Hematopoietic multipotent progenitor cell (in vitro differentiated cells): ENCODE measurements around the gene EVPLL. TPM values are rescaled to one million over a fixed set of nuclear protein-coding genes. Genes with fewer than 3 reads are reported as not detected.
"Not testable (repeated sequence)": the region's sequence is repeated elsewhere in the genome, so short reads cannot be mapped to it uniquely, and the experiment has no call there.

ENCODE experiments used
- DNase-seq, 3 donors: peaks; one replicate each; pipeline ENCODE4 v3.0.0-alpha.2; 2011 to 2015; ENCODE audit warnings: low read depth in 2 of 3, low spot score in 2 of 3
- total RNA-seq: library from RNA; depleted of rRNA; stranded (reverse); fragments of >200 nt; gene quantifications from one replicate; pipeline ENCODE4 v1.2.3, GENCODE V29; 2012

EVPLL gene
- total RNA-seq, result not detected

DNA sequence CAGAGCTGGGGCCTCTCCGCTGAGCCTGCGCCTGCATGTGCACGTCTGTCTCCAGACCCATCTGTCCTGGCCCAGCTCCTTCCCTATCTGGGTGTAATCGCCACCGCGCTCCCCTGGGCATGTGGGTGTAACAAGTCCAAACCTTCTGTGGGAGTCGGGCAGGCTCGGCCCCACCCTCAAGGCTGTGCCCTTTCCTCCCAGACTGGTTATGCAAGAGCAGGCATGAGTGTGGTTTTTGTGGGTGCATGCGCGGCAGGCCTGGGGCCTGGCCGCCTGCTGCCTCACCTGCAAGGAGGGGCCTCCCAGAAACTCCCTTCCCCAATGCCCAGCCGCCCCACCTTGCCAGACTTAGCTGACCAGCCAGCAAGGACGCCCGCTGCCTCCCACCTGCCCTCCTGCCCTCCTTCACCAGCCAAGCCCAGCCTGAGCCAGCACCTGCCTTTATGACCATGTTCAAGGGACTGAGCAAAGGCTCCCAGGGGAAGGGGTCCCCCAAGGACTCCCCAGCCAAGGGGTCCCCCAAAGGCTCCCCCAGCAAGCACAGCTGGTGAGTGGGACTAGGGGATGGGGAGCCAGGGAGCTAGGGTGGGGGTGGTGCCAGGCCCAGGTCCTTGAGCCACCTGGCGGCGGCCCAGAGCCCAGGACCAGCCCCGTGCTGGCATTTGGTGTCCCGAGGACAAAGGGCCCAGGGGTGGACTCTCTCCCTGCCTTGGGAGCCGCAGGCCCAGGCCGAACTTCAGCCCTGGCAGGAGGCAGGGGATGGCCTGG is at the start of gene EVPLL:
EVPLL (plus strand) TSS at position 342 of the 768 bp plus-strand sequence. CDS start 3,160 bp downstream, outside the sequence.
- DNase-seq, result peak in 2 of 3 donors; percentile 52 to 67

DNA sequence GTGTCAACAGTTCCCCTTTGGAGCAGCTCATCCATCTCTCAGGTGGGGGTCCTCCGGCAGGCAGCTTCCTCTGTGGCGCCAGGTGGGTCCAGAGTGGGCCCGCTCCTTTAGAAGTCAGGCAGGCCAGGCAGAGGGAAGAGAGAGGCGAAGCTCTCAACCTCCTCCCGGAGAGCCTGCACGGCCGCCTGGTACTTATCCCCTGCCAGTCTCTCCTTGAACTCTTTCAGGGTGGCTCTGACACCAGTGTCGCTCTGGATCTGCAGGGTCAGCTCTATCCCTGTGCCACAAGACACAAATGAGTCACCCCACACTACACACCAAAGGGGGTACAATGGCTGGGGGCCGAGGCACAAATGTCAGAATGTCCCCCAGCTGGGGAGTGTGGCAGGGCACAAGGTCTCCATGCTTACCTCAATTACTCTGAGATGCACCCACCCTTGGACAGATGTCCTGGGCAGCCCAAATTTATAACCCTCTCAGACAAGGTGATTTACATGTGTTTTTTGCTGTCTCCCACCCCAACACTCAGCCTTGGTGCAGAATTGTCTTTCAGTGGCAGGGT is 48.9 kb upstream of the EVPLL start:
- DNase-seq, result no peak

DNA sequence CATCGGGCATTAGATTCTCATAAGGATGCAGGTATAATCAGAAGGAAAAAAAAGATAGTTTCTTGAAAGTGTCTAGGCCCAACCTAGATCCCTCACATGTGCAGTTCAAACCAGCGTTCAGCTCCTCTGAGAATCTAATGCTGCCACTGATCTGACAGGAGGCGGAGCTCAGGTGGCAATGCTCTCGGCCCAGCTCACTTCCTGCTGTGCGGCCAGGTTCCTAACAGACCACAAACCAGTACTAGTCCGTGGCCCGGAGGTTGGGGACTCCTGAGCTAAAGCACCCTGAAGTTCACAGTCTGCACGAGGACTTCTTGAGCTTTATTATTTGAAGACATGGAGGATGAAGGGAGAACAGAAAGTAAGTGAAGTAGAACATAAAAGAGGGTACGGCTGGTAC is 45.7 kb upstream of the EVPLL start:
- no peak for DNase-seq

DNA sequence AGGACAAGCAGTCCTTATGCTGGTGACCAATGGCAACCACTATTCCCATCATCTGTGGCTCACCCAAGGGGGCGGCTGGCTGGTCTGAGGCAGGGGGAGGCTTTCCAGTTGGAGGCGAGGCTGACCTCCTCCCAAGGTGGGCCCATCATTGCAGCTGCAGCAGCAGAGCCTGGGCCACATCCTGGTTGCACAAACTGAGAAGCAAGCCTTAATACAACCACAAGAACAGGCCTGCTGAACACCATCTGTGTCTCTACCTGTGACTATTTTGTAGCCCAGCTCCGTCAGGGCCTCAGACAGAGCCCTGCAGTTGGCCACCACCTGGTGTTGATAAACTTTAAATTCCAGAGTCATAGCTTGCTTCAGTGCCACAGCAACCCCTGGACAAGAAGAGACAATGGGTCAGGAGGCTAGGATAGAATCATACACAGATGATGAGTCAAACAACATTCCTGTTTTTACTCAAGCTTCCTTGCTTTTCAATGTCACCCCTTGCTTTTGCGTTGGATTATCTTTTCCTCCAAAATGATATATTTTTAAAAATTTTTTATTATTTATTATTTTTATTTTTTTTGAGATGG is 44.6 kb upstream of the EVPLL start:
- no peak for DNase-seq

DNA sequence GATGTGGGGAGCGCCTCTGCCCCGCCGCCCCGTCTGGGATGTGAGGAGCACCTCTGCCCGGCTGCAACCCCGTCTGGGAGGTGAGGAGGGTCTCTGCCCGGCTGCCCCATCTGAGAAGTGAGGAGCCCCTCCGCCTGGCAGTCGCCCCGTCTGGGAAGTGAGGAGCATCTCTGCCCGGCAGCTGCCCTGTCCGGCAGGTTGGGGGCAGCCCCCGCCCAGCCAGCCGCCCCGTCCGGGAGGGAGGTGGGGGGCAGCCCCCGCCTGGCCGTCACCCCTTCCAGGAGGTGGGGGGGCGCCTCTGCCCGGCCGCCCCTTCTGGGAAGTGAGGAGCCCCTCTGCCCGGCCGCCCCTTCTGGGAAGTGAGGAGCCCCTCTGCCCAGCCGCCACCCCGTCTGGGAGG is 39.4 kb upstream of the EVPLL start:
- not testable (repeated sequence) for DNase-seq

DNA sequence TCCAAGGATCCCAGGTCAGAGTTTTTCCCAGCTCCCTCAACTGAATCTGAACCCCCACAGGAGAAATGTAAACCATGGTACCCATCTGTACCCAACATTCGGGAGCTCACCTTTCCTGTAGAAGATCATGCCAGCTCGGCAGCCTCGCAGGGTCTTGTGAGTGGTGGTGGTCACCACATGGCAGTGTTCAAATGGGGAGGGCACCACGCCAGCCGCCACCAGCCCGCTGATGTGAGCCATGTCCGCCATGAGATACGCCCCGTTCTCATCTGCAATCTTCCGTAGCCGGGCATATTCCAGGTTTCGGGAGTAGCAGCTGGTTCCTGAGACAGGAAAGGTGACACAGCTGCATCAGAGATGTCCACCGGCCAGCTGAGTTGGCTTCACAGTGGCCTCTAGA is 37.6 kb upstream of the EVPLL start:
- no peak for DNase-seq

DNA sequence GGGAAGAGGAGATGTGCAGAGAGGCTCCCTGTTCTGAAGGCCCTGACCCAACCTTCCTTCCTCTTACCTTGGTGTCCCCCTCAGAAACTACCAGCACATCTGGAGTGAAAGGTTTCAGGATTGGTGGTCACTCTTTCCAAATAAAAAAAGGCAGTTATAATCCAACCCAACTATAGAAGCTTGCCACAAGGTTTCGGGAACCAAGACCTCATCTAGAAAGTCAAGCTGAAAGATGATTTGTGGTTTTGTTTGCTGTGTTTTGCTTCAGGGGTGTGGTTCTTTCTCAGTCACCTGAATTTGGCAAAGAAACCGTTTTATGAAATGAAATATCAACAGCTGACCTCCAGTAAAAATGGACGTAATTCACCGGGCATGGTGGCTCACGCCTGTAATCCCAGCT is 33.6 kb upstream of the EVPLL start:
- DNase-seq, result no peak

DNA sequence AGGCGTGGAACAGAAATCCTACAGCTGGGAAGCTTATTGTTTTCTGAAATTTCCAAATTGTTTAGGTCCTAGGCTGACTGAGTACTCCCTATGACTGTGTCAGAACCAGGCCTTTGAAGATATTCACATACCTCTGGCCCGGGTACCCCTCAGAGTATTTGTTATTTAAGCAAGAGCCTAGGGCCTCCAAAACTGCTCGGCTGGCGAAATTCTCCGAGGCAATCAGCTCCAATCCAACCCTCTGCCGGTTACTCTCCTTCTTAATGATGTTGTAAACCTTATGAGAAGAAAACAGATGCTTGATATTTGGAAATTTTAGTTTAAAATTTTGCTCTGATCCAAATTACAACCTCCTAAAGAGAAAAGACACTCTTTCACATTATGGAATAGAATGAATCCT is 24.0 kb upstream of the EVPLL start:
- DNase-seq, result no peak

DNA sequence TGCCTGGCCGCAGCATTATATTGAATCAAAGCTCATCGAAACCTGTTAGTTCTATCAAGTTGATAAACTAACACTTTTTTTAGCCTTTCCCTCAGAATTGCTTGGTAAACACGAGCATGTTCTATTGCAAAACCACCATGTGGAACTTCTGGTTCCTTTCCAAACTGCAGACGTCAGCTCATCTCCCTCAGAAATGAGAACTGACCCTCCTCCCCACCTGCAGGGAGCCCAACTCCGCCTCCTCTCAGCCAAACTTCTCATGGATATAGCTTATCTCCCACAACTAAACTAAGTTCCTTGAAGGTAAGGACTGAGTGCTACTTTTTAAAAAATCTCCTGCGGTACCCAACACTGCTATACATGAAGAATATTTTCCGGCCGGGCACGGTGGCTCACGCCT is 21.0 kb upstream of the EVPLL start:
- DNase-seq, result no peak

DNA sequence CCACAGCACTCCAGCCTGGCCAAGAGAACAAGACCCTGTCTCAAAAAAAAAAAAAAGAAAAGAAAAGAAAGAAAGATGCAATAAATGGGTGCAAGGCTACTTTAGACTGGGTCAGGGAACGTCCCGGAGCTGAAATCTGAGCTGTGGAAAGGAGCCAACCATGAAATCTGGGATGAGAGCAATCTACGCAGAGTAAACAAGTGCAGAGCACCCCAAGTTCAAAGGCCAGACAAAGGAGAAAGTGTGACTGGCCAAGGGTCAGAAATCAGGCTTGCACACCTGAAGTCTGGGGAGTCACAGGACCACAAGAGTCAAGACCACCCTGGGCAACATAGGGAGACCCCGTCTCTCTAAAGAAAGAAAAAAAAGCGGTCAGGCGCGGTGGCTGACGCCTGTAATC is 17.1 kb upstream of the EVPLL start:
- DNase-seq, result no peak

DNA sequence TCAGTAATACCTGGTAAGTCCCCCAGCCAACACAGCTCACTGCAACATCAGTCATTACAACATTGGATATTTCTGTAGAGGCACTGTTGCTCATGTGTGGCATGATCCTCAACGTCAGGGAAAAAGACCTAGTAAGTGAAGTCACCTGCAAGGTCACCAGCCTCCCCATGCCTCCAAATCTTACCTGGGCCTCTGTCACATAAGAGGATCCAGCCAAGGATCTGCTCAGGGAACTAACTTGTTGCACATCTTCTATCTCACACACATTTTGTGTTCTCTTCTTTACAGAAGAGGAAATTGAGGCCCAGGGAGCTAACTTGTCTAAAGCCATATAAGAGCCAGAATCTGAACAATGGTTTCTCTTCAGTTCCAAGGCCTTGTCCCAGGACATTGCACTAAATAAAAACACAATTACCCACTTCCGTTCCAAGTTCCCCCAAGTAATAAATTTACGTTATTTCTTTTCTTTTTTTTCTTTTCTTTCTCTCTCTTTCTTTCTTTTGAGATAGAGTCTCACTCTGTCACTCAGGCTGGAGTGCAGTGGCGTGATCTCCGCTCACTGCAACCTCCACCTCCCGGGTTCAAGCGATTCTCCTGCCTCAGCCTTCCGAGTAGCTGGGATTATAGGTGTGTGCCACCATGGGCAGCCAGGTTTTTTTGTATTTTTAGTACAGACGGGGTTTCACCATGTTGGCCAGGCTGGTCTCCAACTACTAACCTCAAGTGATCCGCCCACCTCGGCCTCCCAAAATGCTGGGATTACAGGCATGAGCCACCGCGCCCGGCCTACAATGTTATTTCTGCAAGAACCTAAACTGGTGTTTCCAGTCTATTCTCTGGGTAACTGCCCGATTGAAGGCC is 15.5 kb upstream of the EVPLL start:
- no peak for DNase-seq

DNA sequence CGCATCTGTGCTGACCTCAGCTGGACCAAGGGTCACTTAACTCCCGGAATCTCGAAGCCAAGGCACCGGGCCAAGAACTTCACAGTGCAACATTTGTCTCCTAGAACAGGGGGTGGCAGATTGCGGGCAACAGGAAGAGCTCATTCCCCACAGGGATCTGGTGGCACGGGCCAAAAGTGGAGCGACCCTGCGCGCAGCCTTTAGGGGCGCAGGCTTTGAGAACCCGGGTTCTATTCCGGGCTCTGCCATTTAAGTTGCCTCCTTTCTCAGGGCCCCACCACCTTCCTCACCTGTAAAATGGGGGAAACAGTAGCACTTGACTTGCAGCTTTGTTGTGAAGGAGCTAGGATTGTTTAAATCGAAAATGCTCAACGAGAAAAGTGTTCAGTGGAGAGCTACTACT is 14.9 kb upstream of the EVPLL start:
- peak in 2 of 3 donors; percentile 7 to 28 for DNase-seq

DNA sequence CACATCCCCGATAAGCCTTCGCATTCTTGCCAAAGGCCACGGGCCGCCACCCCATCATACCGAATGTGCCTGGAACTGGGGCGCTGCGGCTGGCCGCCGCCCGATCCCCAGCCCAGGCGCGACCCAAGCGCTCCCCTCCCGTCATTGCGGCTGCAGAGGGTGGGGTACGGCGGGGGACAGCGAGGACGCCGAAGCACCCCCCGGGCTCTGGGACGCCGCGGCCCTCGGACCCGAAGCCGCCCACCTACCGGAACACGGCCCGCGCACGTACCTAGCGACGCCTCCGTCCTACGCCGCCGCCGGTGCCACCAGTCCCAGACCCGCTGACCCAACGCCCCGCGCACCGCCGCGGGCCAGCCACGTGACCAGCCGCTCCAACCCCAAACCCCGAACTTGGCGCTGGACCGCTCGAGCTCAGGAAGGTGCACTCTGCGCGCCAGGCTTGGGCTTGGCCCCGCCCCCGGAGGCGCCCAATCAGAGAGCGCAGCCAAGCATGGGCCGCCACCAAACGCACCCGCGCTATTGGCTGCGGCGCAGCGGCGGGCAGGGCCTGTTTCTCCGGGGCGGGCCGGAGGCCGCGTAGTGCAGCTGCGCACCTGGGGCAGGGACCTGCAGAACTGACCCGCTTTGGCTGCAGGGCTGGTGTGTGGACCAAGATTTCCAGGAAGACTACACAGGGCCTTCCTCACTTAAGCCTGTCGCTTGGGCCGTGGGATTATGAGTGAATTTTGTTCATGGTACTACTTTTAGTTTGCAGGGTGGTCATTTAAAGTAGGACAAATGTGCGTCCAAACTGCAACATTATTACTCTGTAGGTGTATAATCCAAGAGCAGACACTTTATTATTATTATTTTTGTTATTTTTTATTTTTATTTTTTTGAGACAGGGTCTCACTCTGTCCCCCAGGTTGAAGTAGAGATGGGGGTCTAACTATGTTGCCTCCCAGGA is 14.2 kb upstream of the EVPLL start, which contains the start of gene SHMT1:
SHMT1 (minus strand) TSS at position 450 of the 949 bp plus-strand sequence. CDS start 7,569 bp downstream, outside the sequence.
- DNase-seq, result peak; percentile 73 to 86 (median 86)

DNA sequence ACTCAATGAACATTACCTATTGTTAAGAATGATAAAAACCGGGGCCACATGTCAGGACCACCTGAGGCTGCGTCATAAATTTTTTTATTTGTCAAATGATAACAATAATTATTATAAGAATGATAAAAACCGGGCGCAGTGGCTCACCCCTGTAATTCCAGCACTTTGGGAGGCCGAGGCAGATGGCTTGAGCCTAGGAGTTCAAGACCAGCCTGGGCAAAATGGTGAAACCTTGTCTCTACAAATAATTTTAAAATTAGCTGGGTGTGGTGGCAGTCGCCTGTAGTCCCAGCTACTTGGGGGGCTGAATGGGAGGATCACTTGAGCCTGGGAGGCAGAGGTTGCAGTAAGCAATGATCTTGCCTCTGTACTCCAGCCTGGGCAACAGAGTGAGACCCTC is 13.4 kb upstream of the EVPLL start:
- no peak for DNase-seq

DNA sequence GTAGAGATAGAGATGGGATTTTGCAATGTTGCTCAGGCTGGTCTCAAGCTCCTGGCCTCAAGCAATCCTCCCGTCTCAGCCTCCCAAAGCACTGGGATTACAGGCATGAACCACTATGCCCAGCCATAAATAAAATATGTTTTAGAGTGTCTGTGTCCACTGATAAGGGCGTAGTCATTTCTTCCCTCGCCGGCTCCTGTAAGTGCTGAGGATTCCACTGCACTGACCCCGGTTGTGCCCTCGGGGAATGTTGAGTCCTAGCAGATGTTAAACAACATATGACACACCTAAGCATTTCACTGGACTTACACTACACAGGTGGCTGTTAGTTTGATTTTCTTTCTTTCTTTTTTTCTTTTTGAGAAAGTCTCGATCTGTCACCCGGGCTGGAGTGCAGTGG is 8.6 kb upstream of the EVPLL start:
- no peak for DNase-seq

DNA sequence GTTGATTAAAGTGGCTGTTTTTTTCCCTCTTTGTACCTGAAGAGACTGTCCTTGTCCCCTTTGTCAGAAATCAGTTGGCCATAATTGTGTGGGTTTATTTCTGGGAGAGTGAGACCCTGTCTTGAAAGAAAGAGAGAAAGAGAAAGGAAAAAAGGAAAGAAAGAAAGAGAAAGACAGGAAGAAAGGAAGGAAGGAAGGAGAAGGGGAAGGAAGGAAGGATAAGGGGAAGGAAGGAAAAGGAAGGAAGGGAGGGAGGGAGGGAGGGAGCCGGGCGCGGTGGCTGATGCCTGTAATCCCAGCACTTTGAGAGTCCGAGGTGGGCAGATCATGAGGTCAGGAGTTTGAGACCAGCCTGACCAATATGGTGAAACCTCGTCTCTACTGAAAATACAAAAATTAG is 6.8 kb upstream of the EVPLL start:
- no peak for DNase-seq

DNA sequence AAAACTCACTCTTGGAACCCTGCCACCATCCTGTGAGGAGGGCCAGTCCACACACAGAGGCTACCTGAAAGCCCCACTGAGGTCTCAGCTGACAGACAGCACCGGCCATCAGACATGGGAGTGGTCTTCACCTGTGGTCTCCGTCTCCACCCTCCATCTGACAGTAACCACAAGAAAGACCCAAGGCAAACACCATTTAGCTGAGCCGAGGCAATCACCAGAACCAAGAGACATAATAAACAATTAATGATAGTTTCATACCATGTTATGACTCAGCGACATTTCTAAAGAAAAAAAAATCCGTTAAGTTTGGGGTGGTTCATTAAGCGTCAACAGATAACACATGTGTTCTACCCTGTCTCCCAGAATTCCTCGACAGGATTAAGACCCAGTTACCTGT is 6.1 kb upstream of the EVPLL start:
- no peak for DNase-seq

DNA sequence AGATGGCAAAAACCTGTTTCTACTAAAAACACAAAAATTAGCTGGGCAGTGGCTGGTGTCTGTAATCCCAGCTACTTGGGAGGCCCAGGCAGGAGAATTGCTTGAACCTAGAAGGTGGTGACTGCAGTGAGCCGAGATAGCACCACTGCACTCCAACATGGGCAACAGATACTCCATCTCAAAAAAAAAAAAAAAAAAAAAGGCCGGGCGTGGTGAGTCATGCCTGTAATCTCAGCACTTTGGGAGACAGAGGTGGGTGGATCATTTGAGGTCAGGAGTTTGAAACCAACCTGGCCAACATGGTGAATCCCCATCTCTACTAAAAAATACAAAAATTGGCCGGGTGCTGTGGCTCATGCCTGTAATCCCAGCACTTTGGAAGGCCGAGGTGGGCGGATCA is 4.4 kb upstream of the EVPLL start:
- not testable (repeated sequence) for DNase-seq

DNA sequence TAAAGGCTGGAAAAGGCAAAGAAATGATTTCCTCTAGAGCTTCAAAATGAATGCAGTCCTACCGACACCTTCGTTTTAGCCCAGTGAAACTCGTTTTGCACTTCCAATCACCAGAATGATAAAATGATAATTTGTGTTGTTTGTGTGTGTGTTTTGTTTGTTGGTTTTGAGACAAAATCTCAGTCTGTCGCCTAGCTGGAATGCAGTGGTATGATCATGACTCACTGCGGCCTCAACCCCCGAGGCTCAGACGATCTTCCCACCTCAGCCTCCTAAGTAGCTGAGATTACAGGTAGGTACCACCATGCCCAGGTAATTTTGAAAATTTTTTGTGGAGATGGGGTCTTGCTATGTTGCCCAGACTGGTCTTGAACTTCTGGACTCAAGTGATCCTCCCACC is 3.4 kb upstream of the EVPLL start:
- no peak for DNase-seq

DNA sequence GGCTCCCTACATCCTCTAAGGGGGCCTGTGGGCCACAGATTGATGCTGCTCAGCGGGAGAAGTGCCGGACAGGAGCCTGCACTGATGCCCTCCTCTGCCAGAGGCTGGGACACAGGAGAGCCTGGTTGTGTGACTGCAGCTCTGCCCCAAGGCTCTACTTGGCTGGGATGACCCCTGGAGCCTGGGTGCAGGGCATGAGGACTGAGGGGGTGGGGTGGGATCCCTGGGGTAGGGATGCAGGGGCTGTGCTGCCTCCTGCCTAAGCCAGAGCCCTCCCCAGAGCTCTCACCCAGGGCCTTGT is 577 bp downstream of the EVPLL start:
- DNase-seq, result no peak
